GM23338 (cell line): ENCODE measurements around the gene FAM111B. TPM values are rescaled to one million over a fixed set of nuclear protein-coding genes. Genes with fewer than 3 reads are reported as not detected.

Experiments used
- ATAC-seq: fragments of 200-7000 bp; cut with Tn5 transposase; 3 replicates; pipeline ENCODE4 v1.9.1; 2020
- DNase-seq: peaks from one replicate; pipeline ENCODE4 v3.0.0-alpha.2; 2015; ENCODE audit warnings: low spot score
- H2AFZ ChIP-seq: fragments of 200-600 bp; sonication (generic); 2 replicates; pipeline ENCODE4 v1.8.0; 2016; ENCODE audit warnings: antibody characterized with exemption, mild to moderate bottlenecking, moderate library complexity
- H3F3A ChIP-seq: fragments of 200-600 bp; sonication (generic); replicated peaks from 2 replicates; pipeline ENCODE4 v1.8.0; 2017; ENCODE audit warnings: antibody characterized with exemption, mixed run types, low read depth
- H3K27ac ChIP-seq: fragments of 200-600 bp; sonication (generic); 2 replicates; pipeline ENCODE4 v1.6.1; 2016; ENCODE audit warnings: low read depth
- H3K27me3 ChIP-seq: fragments of 200-600 bp; sonication (generic); 2 replicates; pipeline ENCODE4 v1.8.0; 2016; ENCODE audit warnings: mild to moderate bottlenecking, mixed run types, moderate library complexity; ENCODE audit not compliant: insufficient read depth
- H3K36me3 ChIP-seq: fragments of 200-600 bp; sonication (generic); 2 replicates; pipeline ENCODE4 v1.8.0; 2016; ENCODE audit warnings: mild to moderate bottlenecking; ENCODE audit not compliant: insufficient read depth
- H3K4me1 ChIP-seq: fragments of 200-600 bp; sonication (generic); 2 replicates; pipeline ENCODE4 v1.8.0; 2016; ENCODE audit warnings: mild to moderate bottlenecking, moderate library complexity; ENCODE audit not compliant: insufficient read depth
- H3K4me2 ChIP-seq: fragments of 200-600 bp; sonication (generic); 2 replicates; pipeline ENCODE4 v1.7.1; 2017; ENCODE audit warnings: mixed run types
- H3K4me3 ChIP-seq: fragments of 200-600 bp; sonication (generic); 2 replicates; pipeline ENCODE4 v1.6.1; 2016; ENCODE audit warnings: mixed run types
- H3K79me2 ChIP-seq: fragments of 200-600 bp; sonication (generic); replicated peaks from 2 replicates; pipeline ENCODE4 v1.8.0; 2017; ENCODE audit warnings: mild to moderate bottlenecking; ENCODE audit not compliant: insufficient read depth
- H3K9me2 ChIP-seq: fragments of 200-600 bp; sonication (generic); 2 replicates; pipeline ENCODE4 v1.8.0; 2017; ENCODE audit not compliant: insufficient read depth
- H4K20me1 ChIP-seq: fragments of 200-600 bp; sonication (generic); replicated peaks from 2 replicates; pipeline ENCODE4 v1.8.0; 2017; ENCODE audit warnings: mild to moderate bottlenecking; ENCODE audit not compliant: insufficient read depth
- H3K27ac Mint-ChIP-seq: 2 replicates; pipeline ENCODE4 v1.8.0; 2020; ENCODE audit warnings: inconsistent platforms, mild to moderate bottlenecking, moderate library complexity, mixed read lengths
- H3K27me3 Mint-ChIP-seq: 3 replicates; pipeline ENCODE4 v1.8.0; 2022; ENCODE audit warnings: low read depth, mild to moderate bottlenecking, moderate library complexity, mixed read lengths, inconsistent platforms; ENCODE audit not compliant: insufficient read depth, poor library complexity
- H3K36me3 Mint-ChIP-seq: 3 replicates; pipeline ENCODE4 v1.8.0; 2021; ENCODE audit warnings: low read depth, mild to moderate bottlenecking, inconsistent platforms, moderate library complexity, mixed read lengths
- H3K4me1 Mint-ChIP-seq: 3 replicates; pipeline ENCODE4 v1.8.0; 2020; ENCODE audit warnings: mild to moderate bottlenecking, inconsistent platforms, mixed read lengths
- H3K4me3 Mint-ChIP-seq: 3 replicates; pipeline ENCODE4 v1.8.0; 2021; ENCODE audit warnings: moderate library complexity, mild to moderate bottlenecking, inconsistent platforms, mixed read lengths
- H3K9me3 Mint-ChIP-seq: 3 replicates; pipeline ENCODE4 v1.8.0; 2020; ENCODE audit warnings: moderate library complexity, mild to moderate bottlenecking, inconsistent platforms, mixed read lengths
- CTCF ChIP-seq, 2 experiments: fragments of 200-600 bp in 1 of 2; sonication (generic) in 1 of 2; conservative IDR thresholded peaks; 2 replicates each; pipeline versions ENCODE4 v1.5.1 to v1.6.1; 2016 to 2017; ENCODE audit warnings: antibody characterized with exemption in 2 of 2, low read depth in 2 of 2, mild to moderate bottlenecking in 2 of 2, moderate library complexity in 1 of 2
- ETS1 ChIP-seq: IDR thresholded peaks from 2 replicates; pipeline ENCODE4 v1.6.1; 2016; ENCODE audit warnings: antibody characterized with exemption
- EZH2 ChIP-seq: fragments of 200-600 bp; sonication (generic); IDR thresholded peaks from one replicate; pipeline ENCODE4 v1.8.0; 2017; ENCODE audit warnings: antibody characterized with exemption, mild to moderate bottlenecking, low read depth; ENCODE audit not compliant: unreplicated experiment
- EZH2phosphoT487 ChIP-seq: fragments of 200-600 bp; sonication (generic); IDR thresholded peaks from one replicate; pipeline ENCODE4 v1.8.1; 2018; ENCODE audit warnings: antibody characterized with exemption; ENCODE audit not compliant: unreplicated experiment
- JUNB ChIP-seq: IDR thresholded peaks from one replicate; pipeline ENCODE4 v1.6.1; 2016; ENCODE audit warnings: antibody characterized with exemption; ENCODE audit not compliant: unreplicated experiment
- NANOG ChIP-seq: IDR thresholded peaks from 2 replicates; pipeline ENCODE4 v1.6.1; 2016; ENCODE audit warnings: antibody characterized with exemption, borderline replicate concordance
- POLR2AphosphoS5 ChIP-seq: IDR thresholded peaks from 2 replicates; pipeline ENCODE4 v1.6.1; 2016; ENCODE audit warnings: antibody characterized with exemption, low read depth
- ZNF331 ChIP-seq: fragments of 250-450 bp; sonication (Bioruptor Pico); IDR thresholded peaks from 2 replicates; pipeline ENCODE4 v1.5.0; 2020; ENCODE audit warnings: low read depth, mild to moderate bottlenecking, moderate library complexity
- ZNF462 ChIP-seq: fragments of 250-450 bp; sonication (Bioruptor Pico); IDR thresholded peaks from 2 replicates; pipeline ENCODE4 v1.5.0; 2020; ENCODE audit warnings: mild to moderate bottlenecking, moderate library complexity
- polyA plus RNA-seq: library from polyadenylated mRNA; unstranded; fragments of >200 nt; fragmentation: Nextera tagmentation; extraction: Ambion mirVana; gene quantifications from 2 replicates; pipeline ENCODE4 v1.2.1, GENCODE V29; 2016
- total RNA-seq: library from RNA; depleted of rRNA; stranded (reverse); fragments of >200 nt; shearing (Covaris generic); gene quantifications from 2 replicates; pipeline ENCODE4 v1.2.3, GENCODE V29; 2014

FAM111B gene
- total and polyA plus RNA-seq, 2 experiments from 2014 or later: 30.6 to 40.7 TPM

DNA sequence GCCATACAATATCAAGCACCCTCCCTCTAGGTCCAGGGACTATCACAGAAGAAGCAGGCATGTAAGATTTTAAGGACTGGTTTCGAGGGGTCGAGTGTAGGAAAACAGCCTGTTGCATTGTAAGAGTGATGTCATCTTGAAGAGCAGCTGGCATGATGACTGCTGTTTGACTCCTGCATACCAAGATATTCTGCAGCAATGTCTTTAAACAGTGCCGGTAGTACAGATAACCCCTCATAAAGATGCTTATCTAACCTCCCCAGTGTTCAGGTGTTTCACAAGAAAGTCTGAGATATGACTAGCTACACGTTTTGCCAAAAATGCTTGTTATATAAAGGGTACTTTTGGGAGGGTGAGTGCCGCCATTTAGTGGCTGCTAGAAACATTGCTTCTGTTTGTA, 47.6 kb downstream of the FAM111B start (continued):
- TF ChIP-seq ZNF462 (no peak), NANOG (no peak), POLR2AphosphoS5 (no peak), ETS1 (no peak), ZNF331 (CRISPR knock-in tag) (no peak), JUNB (no peak)

GRCh38 chr11:59157433-59157832, 50.4 kb downstream of the FAM111B start:
- no peak overlapping the region for H2AFZ ChIP-seq
- no peak for TF ChIP-seq CTCF (conservative IDR thresholded peaks at IDR 0.05; ENCODE audit: low read depth in 2 of 2)
- TF ChIP-seq EZH2: no peak
- no peak for TF ChIP-seq EZH2phosphoT487
- TF ChIP-seq JUNB: no peak

More at GRCh38 chr11:59157433-59157832, 50.4 kb downstream of the FAM111B start:
- H3K4me3 ChIP-seq: no peak overlapping the region
- ATAC-seq (no peak), DNase-seq (no peak)
- H3K79me2 ChIP-seq: no peaks in the 10 kb centered on the region
- no peaks in the 10 kb centered on the region for H3K27me3 ChIP-seq
- 0 out of 2 replicates have a peak, but pooled peaks cover 5% of the 10 kb centered on the region for H3K36me3 ChIP-seq
- H3K4me2 ChIP-seq: no peak overlapping the region
- H3K4me1 Mint-ChIP-seq: peaks cover 5% of the 10 kb centered on the region; the same call in 2 of the 3 replicates
- no peaks in the 10 kb centered on the region for H3K4me1 ChIP-seq
- no peak overlapping the region for H3K4me3 Mint-ChIP-seq
- H4K20me1 ChIP-seq: 0 out of 2 replicates have a peak, but pooled peaks cover 3% of the 10 kb centered on the region
- no peaks in the 10 kb centered on the region for H3K9me2 ChIP-seq
- H3K36me3 Mint-ChIP-seq: peaks cover 5% of the 10 kb centered on the region
- H3F3A ChIP-seq: no peaks in the 10 kb centered on the region
- H3K27ac ChIP-seq: no peak overlapping the region
- H3K27ac Mint-ChIP-seq: no peak overlapping the region
- H3K27me3 Mint-ChIP-seq: no peaks in the 10 kb centered on the region
- 0 out of 3 replicates have a peak, but pooled peaks cover 2% of the 10 kb centered on the region for H3K9me3 Mint-ChIP-seq
